Esophagus squamous epithelium (tissue), 4 donors: ENCODE results near the gene CCDC33.

ENCODE experiments used
- POLR2A ChIP-seq, 4 donors: fragments of 450-650 bp; IDR thresholded peaks; one replicate each; pipeline ENCODE4 v1.6.1; 2017; ENCODE audit warnings: antibody characterized with exemption in 4 of 4, mild to moderate bottlenecking in 4 of 4, moderate library complexity in 3 of 4
- TF ChIP-seq, protein P1 (sequence below), 6 experiments: fragments of 450-650 bp in 4 of 6; fragments of 200-600 bp in 2 of 6; sonication (generic) in 2 of 6; IDR thresholded peaks; one replicate each; pipeline ENCODE4 v1.5.1; 2016 to 2019; ENCODE audit warnings: antibody characterized with exemption in 6 of 6, mild to moderate bottlenecking in 4 of 6, moderate library complexity in 4 of 6

DNA sequence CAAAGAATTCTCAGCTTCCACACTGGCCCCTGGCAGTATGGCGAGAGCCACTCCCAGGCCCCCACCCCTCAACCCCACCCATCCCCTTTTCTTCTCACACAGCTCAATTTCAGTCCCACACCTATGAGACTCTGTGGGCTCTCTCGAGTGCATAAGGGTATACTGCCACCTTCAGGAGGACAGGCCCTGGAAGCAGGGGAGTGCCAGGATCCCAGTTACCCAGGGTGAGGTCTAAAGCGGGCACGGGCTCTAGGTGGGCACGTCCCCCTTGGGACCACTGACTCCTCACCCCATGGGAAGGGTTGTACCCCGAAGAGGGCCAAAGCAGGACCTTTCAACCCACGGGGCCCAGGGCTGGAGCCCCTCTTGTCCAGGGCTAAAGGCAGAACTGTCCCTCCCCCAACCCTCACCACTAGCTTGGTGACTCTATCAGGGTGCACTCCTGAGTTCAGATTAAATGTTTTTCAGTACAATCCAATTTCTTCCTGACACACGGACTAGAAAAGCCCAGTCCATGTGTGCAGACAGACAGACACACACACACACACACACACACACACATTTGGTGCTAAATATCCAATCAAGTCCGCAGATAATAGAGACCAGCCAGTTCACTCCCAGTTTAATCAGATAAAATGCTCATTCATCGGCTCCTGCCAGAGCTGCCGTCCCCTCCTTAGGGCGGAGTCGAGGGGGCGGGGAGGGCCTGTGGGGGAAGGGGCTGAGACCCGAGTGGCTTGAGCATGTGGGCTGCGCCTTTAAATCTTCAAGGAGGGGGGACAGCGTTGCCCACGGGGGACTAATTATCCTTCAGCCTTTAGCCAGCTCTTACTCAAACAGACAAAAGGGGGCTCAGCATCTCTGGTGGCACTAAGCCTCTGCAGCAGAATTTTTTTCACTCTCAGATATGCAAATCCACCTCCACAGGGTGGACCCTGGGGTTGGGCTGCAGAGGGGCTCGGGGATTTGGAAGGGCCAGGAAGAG lies 72.0 kb downstream of the CCDC33 start:
- TF ChIP-seq POLR2A (IDR thresholded peaks at IDR 0.05): no peak
- TF ChIP-seq, protein P1, sequence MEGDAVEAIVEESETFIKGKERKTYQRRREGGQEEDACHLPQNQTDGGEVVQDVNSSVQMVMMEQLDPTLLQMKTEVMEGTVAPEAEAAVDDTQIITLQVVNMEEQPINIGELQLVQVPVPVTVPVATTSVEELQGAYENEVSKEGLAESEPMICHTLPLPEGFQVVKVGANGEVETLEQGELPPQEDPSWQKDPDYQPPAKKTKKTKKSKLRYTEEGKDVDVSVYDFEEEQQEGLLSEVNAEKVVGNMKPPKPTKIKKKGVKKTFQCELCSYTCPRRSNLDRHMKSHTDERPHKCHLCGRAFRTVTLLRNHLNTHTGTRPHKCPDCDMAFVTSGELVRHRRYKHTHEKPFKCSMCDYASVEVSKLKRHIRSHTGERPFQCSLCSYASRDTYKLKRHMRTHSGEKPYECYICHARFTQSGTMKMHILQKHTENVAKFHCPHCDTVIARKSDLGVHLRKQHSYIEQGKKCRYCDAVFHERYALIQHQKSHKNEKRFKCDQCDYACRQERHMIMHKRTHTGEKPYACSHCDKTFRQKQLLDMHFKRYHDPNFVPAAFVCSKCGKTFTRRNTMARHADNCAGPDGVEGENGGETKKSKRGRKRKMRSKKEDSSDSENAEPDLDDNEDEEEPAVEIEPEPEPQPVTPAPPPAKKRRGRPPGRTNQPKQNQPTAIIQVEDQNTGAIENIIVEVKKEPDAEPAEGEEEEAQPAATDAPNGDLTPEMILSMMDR (IDR thresholded peaks at IDR 0.05): peak in 5 of 6 experiments; percentile 43 to 68 (median 64)
